ENCODE data around the gene UAP1.

The UAP1 gene

DNA sequence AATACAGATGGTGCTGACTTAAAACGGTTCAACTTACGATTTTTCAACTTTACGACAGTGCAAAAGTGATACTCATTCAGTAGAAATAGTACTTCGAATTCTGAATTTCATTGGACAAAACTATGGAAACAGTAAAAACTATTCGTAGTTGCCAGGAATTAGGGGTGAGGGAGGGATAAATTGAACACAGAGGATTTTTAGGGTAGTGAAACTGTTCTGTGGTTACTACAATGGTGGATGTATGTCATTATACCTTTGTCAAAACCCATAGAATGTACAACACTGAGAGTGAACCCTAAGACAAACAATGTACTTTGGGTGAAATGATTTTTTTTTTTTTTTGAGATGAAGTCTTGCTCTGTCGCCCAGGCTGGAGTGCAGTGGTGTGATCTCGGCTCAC lies 78.2 kb downstream of the UAP1 start:
- H3K4me1 Mint-ChIP-seq (ENCODE audit: low read depth): no peaks in the 10 kb centered on the region
- H3K27ac Mint-ChIP-seq: no peak overlapping the region
- no peak overlapping the region for H3K4me3 Mint-ChIP-seq
- H3K9me3 Mint-ChIP-seq: no peaks in the 10 kb centered on the region
- no peak for DNase-seq
- H3K27me3 Mint-ChIP-seq: peaks cover 4% of the 10 kb centered on the region
- no peaks in the 10 kb centered on the region for H3K36me3 Mint-ChIP-seq (ENCODE audit: low read depth)

DNA sequence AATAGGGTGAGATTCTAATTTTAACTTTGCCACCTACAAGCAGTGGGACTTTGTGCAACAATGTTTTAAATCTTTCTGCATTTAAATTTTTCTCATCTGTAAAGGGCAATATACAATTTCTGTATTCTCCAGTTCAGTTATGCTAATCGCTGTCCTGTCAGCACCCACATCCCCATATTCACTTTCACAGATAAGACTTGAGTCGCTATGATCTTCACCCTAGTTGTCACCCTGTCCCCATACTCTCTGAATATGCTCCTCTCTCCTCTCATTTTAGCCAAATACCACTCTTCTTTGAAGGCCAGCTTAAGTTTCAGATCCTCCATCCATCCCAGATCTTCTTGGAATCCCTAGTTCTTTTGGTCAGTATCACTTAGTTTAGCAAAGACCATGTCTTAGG lies 79.6 kb downstream of the UAP1 start:
- DNase-seq: no peak
- H3K36me3 Mint-ChIP-seq (ENCODE audit: low read depth): no peaks in the 10 kb centered on the region
- H3K27me3 Mint-ChIP-seq: peaks cover 4% of the 10 kb centered on the region
- H3K4me3 Mint-ChIP-seq: no peak overlapping the region
- no peak overlapping the region for H3K27ac Mint-ChIP-seq
- no peaks in the 10 kb centered on the region for H3K4me1 Mint-ChIP-seq (ENCODE audit: low read depth)
- no peaks in the 10 kb centered on the region for H3K9me3 Mint-ChIP-seq

DNA sequence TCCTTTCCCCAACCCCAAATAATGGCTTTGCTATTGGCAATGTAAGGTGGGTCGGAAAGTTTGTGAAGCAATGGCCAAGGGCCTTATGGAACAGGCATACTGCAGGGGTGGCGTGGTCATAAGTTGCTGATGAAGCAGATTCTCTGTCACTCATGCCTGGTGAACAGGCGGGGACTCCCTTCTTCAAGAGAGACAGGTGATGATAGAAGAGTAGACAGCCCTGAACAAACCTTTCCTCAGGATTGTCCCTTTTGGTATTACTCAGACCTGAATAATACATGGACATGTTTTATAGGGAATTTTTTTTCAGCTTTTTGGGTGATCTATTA lies 83.4 kb downstream of the UAP1 start:
- Mint-ChIP-seq H3K27me3 (peaks cover 17% of the 10 kb centered on the region), H3K27ac (no peak overlapping the region), H3K9me3 (no peaks in the 10 kb centered on the region), H3K4me1 (ENCODE audit: low read depth) (no peaks in the 10 kb centered on the region), H3K4me3 (no peak overlapping the region), H3K36me3 (ENCODE audit: low read depth) (no peaks in the 10 kb centered on the region)
- no peak for DNase-seq

DNA sequence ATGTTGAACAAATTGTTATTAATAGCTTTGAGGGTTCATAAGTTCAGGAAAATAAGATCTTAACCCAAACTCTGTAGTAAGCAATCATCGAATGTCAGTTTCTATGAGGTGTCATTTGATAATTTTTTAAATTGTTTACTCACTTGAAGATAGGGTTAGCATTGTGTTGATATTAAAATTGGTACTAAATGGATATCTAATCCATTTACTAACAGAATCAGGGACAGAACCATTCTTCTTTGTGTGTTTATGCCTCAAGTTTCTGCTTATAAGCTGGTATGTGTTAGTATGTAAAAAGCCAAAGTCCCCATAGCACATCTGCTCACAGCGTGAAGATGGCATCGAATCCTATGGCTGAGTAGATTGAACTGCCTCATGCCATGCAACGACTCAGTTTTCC lies 84.1 kb downstream of the UAP1 start:
- Mint-ChIP-seq H3K9me3 (no peaks in the 10 kb centered on the region), H3K4me1 (ENCODE audit: low read depth) (no peaks in the 10 kb centered on the region), H3K4me3 (no peak overlapping the region), H3K36me3 (ENCODE audit: low read depth) (no peaks in the 10 kb centered on the region), H3K27ac (no peak overlapping the region), H3K27me3 (peaks cover 17% of the 10 kb centered on the region)
- no peak for DNase-seq

DNA sequence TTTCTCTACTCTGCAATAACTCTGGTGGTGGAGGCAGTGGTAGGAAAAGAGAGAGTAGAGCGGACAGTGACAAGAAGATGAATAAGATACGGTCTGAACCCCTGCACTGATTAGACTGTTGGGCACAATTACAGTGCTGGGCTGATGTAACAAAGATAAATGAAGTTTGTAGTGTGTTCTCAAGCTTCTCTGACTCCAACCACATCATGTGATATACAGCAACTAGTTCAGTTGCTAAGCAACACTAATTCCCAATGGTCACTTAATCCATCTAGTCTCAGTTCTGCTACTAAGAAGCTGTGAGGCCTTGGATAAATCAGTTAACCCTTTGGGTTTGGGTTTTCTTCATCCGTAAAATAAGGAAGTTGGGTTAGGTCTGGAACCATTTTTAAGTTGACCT lies 88.1 kb downstream of the UAP1 start:
- Mint-ChIP-seq H3K4me1 (ENCODE audit: low read depth) (no peaks in the 10 kb centered on the region), H3K9me3 (no peaks in the 10 kb centered on the region), H3K27me3 (peaks cover 15% of the 10 kb centered on the region), H3K27ac (no peak overlapping the region), H3K36me3 (ENCODE audit: low read depth) (no peaks in the 10 kb centered on the region), H3K4me3 (no peak overlapping the region)
- DNase-seq: no peak

Data from activated T-cell treated with anti-CD3 and anti-CD28 coated beads, Interleukin-2, amount 50 U/mL, for 24 hours (primary cell).